HepG2 (cell line): ENCODE data around the gene GRHL1. TPM values are rescaled to one million over a fixed set of nuclear protein-coding genes. Genes with fewer than 3 reads are reported as not detected.

Experiments
- BRD4 ChIP-seq: sonication (generic); formaldehyde crosslinking; IDR thresholded peaks from 2 replicates; pipeline ENCODE4 v1.4.0; 2020; ENCODE audit warnings: missing genetic modification reagents
- CHCHD3 ChIP-seq: sonication (generic); formaldehyde crosslinking; IDR thresholded peaks from 2 replicates; pipeline ENCODE4 v1.8.0; 2022; ENCODE audit warnings: mild to moderate bottlenecking, missing genetic modification reagents, moderate library complexity
- E2F1 ChIP-seq: sonication (generic); formaldehyde crosslinking; IDR thresholded peaks from 2 replicates; pipeline ENCODE4 v1.5.0; 2020; ENCODE audit warnings: missing genetic modification reagents
- FOXA1 ChIP-seq, 2 experiments: fragments of 450-650 bp in 1 of 2; sonication (generic) in 1 of 2; formaldehyde crosslinking in 1 of 2; IDR thresholded peaks; 2 replicates each; pipeline versions ENCODE4 v1.4.0 to v1.6.1; 2016 to 2020; ENCODE audit warnings: missing genetic modification reagents in 1 of 2
- JARID2 ChIP-seq: sonication (generic); formaldehyde crosslinking; IDR thresholded peaks from 2 replicates; pipeline ENCODE4 v1.8.1; 2023; ENCODE audit warnings: missing genetic modification reagents, inconsistent platforms; ENCODE audit not compliant: insufficient replicate concordance
- KLF16 ChIP-seq, 2 experiments: sonication (generic) in 1 of 2; formaldehyde crosslinking in 1 of 2; IDR thresholded peaks; 2 replicates each; pipeline versions ENCODE4 v1.6.1 to v1.8.0; 2016 to 2023; ENCODE audit warnings: missing genetic modification reagents in 2 of 2, missing compliant biosample characterization in 1 of 2
- MXD4 ChIP-seq: IDR thresholded peaks from 2 replicates; pipeline ENCODE4 v1.6.1; 2016; ENCODE audit warnings: mild to moderate bottlenecking, missing biosample characterization, missing genetic modification reagents
- NFE2 ChIP-seq: sonication (generic); formaldehyde crosslinking; IDR thresholded peaks from 2 replicates; pipeline ENCODE4 v1.4.0; 2020; ENCODE audit warnings: missing genetic modification reagents
- REST ChIP-seq, 2 experiments: IDR thresholded peaks; 2 replicates each; pipeline ENCODE4 v1.6.1; 2011 to 2012; ENCODE audit warnings: low read length in 2 of 2, borderline replicate concordance in 1 of 2, low read depth in 1 of 2, mild to moderate bottlenecking in 1 of 2, moderate library complexity in 1 of 2
- RFX5 ChIP-seq: IDR thresholded peaks from 2 replicates; pipeline ENCODE4 v1.6.1; 2011; ENCODE audit warnings: low read depth, low read length, improper control_type of control experiment
- UBTF ChIP-seq: sonication (generic); formaldehyde crosslinking; IDR thresholded peaks from 2 replicates; pipeline ENCODE4 v1.4.0; 2020; ENCODE audit warnings: mild to moderate bottlenecking, missing genetic modification reagents
- ZBTB20 ChIP-seq: sonication (generic); formaldehyde crosslinking; IDR thresholded peaks from 2 replicates; pipeline ENCODE4 v1.8.1; 2023; ENCODE audit warnings: missing genetic modification reagents, low read depth, mild to moderate bottlenecking, borderline replicate concordance
- ZBTB7B ChIP-seq: sonication (generic); formaldehyde crosslinking; IDR thresholded peaks from 2 replicates; pipeline ENCODE4 v1.4.0; 2020; ENCODE audit warnings: missing genetic modification reagents
- ZFP37 ChIP-seq: sonication (generic); formaldehyde crosslinking; IDR thresholded peaks from 2 replicates; pipeline ENCODE4 v1.4.0; 2020; ENCODE audit warnings: missing genetic modification reagents, borderline replicate concordance
- ZNF382 ChIP-seq: sonication (generic); formaldehyde crosslinking; IDR thresholded peaks from 2 replicates; pipeline ENCODE4 v1.5.0; 2020; ENCODE audit warnings: missing genetic modification reagents, mild to moderate bottlenecking, borderline replicate concordance
- ZNF431 ChIP-seq: sonication (generic); formaldehyde crosslinking; IDR thresholded peaks from 2 replicates; pipeline ENCODE4 v1.9.0; 2022; ENCODE audit warnings: missing genetic modification reagents, low read depth, mild to moderate bottlenecking, borderline replicate concordance
- ZNF484 ChIP-seq: sonication (generic); formaldehyde crosslinking; IDR thresholded peaks from 2 replicates; pipeline ENCODE4 v1.5.1; 2020; ENCODE audit warnings: mild to moderate bottlenecking, low read depth, missing genetic modification reagents, borderline replicate concordance
- ZSCAN20 ChIP-seq: sonication (generic); formaldehyde crosslinking; IDR thresholded peaks from 2 replicates; pipeline ENCODE4 v1.4.0; 2020; ENCODE audit warnings: missing genetic modification reagents, mild to moderate bottlenecking, borderline replicate concordance
- ZZZ3 ChIP-seq: sonication (generic); formaldehyde crosslinking; IDR thresholded peaks from 2 replicates; pipeline ENCODE4 v1.4.0; 2020; ENCODE audit warnings: missing genetic modification reagents, mild to moderate bottlenecking, borderline replicate concordance
- polyA plus RNA-seq, 8 experiments: library from polyadenylated mRNA; depleted of rRNA in 3 of 8; stranded (reverse) in 7 of 8; unstranded in 1 of 8; fragments of >200 nt; fragmentation: Illumina TruSeq in 4 of 8; extraction: Trizol in 4 of 8; gene quantifications; 2 replicates each; pipeline versions ENCODE4 v1.2.1 to v1.2.3, GENCODE V29; 2011 to 2016; ENCODE audit warnings: low read depth in 4 of 8, missing spikeins in 1 of 8, mixed read lengths in 1 of 8; ENCODE audit not compliant: insufficient read depth in 1 of 8
- total RNA-seq, 5 experiments: library from RNA; depleted of rRNA; stranded (reverse); fragments of >200 nt; fragmentation: Illumina TruSeq; extraction: Trizol; gene quantifications; 2 replicates each; pipeline ENCODE4 v1.2.3, GENCODE V29; 2016; ENCODE audit warnings: low read depth in 1 of 5

GRHL1 gene
- total and polyA plus RNA-seq, 2 of the 13 experiments (the other 11 are each of a cell fraction or from before 2014, with no cell fraction given), result 9.3 to 12.0 TPM

- TF ChIP-seq UBTF (no peak; the same call in 1 of the 2 replicates), BRD4 (CRISPR knock-in tag) (no peak), ZBTB7B (CRISPR knock-in tag) (no peak), ZZZ3 (CRISPR knock-in tag) (no peak; the same call in 1 of the 2 replicates), MXD4 (no peak; the same call in 1 of the 2 replicates), FOXA1 (IDR thresholded peaks at IDR 0.05) (no peak), FOXA1 (CRISPR knock-in tag; IDR thresholded peaks at IDR 0.05) (no peak), ZFP37 (no peak), ZNF431 (CRISPR knock-in tag) (no peak), REST (IDR thresholded peaks at IDR 0.05; ENCODE audit: borderline replicate concordance in 1 of 2, low read depth in 1 of 2, low read length in 2 of 2) (no peak), JARID2 (CRISPR knock-in tag) (no peak), NFE2 (CRISPR knock-in tag) (no peak), ZNF484 (CRISPR knock-in tag) (no peak; the same call in 1 of the 2 replicates), ZBTB20 (no peak), RFX5 (peak; percentile 37; the same call in 1 of the 2 replicates), CHCHD3 (CRISPR knock-in tag) (no peak; the same call in none of the 2 replicates), ZNF382 (CRISPR knock-in tag) (no peak), KLF16 (CRISPR knock-in tag; IDR thresholded peaks at IDR 0.05) (peak; percentile 77 to 93), E2F1 (CRISPR knock-in tag) (peak; percentile 73), ZSCAN20 (CRISPR knock-in tag) (no peak)
These were observed 92.6 kb downstream of the GRHL1 start (continued) for GRCh38 chr2:10043906-10044601.
